SKM-1 treated with dmso at 0.1 percent for 144 hours (cell line): Measurements from ENCODE around the gene EGR4.

Experiments used
- DNase-seq: peaks from one replicate; lab custom pipeline; 2025; ENCODE audit not compliant: unreplicated experiment; lab: John Stamatoyannopoulos, UW

The EGR4 gene

GRCh38 chr2:73293534-73294171 is at the start of gene EGR4:
TSS of gene EGR4 (minus strand) at chr2:73293548. CDS start at chr2:73293317, 231 bp downstream.
- DNase-seq: no peak

- no peak for DNase-seq
These were observed 47.7 kb upstream of the EGR4 start for GRCh38 chr2:73341039-73341438.

GRCh38 chr2:73339201-73339600 is 45.9 kb upstream of the EGR4 start:
- no peak for DNase-seq

GRCh38 chr2:73337828-73338227 is 44.5 kb upstream of the EGR4 start:
- DNase-seq: no peak

GRCh38 chr2:73334620-73335019 is 41.3 kb upstream of the EGR4 start:
- no peak for DNase-seq

- DNase-seq: no peak
These were observed 40.7 kb upstream of the EGR4 start for GRCh38 chr2:73334045-73334444.

GRCh38 chr2:73333564-73333963 is 40.2 kb upstream of the EGR4 start:
- DNase-seq: no peak

- no peak for DNase-seq
These were observed 30.9 kb upstream of the EGR4 start for GRCh38 chr2:73324126-73324725.

- no peak for DNase-seq
These were observed 30.2 kb upstream of the EGR4 start for GRCh38 chr2:73323551-73323950.

- no peak for DNase-seq
These were observed 21.1 kb upstream of the EGR4 start for GRCh38 chr2:73314441-73314840.

- no peak for DNase-seq
These were observed 14.4 kb upstream of the EGR4 start for GRCh38 chr2:73307720-73308119.

GRCh38 chr2:73301636-73302035 is 8.3 kb upstream of the EGR4 start:
- no peak for DNase-seq

- DNase-seq: no peak
These were observed 7.6 kb upstream of the EGR4 start for GRCh38 chr2:73300926-73301325.

GRCh38 chr2:73297586-73297985 is 4.2 kb upstream of the EGR4 start:
- DNase-seq: no peak

- DNase-seq: no peak
These were observed 3.8 kb upstream of the EGR4 start for GRCh38 chr2:73297151-73297559.

- no peak for DNase-seq
These were observed 2.5 kb upstream of the EGR4 start for GRCh38 chr2:73295751-73296400.

- DNase-seq: no peak
These were observed 891 bp upstream of the EGR4 start for GRCh38 chr2:73294239-73294638.

- no peak for DNase-seq
These were observed 328 bp downstream of the EGR4 start for GRCh38 chr2:73292906-73293533.

GRCh38 chr2:73292316-73292905 is 937 bp downstream of the EGR4 start:
- no peak for DNase-seq

GRCh38 chr2:73291461-73292315 is 1.7 kb downstream of the EGR4 start:
- no peak for DNase-seq

GRCh38 chr2:73291093-73291460 is 2.3 kb downstream of the EGR4 start:
- DNase-seq: no peak
